Caco-2 (cell line): Measurements from ENCODE around the gene MCOLN3. TPM values are rescaled to one million over a fixed set of nuclear protein-coding genes. Genes with fewer than 3 reads are reported as not detected.

ENCODE experiments used
- BruUV-seq: library from RNA; stranded (reverse); fragments of 400-500 nt; replicated peaks from 2 replicates; lab custom pipeline; 2021; lab: Mats Ljungman, UMichigan
- CTCF ChIA-PET: fragments of 300-600 bp; sonication (Branson Sonifier 250); formaldehyde crosslinking; loops from one replicate; lab custom pipeline; 2022; ENCODE audit warnings: antibody characterized with exemption; lab: Charles Lee
- POLR2A ChIA-PET: fragments of 300-600 bp; sonication (Branson Sonifier 250); formaldehyde crosslinking; loops from one replicate; lab custom pipeline; 2022; ENCODE audit warnings: antibody characterized with exemption; lab: Charles Lee
- DNase-seq, 2 experiments: peaks; one replicate each; pipeline versions ENCODE4 v3.0.0 to v3.0.0-alpha.2; 2020 to 2022
- H3K27me3 ChIP-seq: replicated peaks from 2 replicates; pipeline ENCODE4 v1.6.0; 2011; ENCODE audit warnings: low read length; ENCODE audit not compliant: control insufficient read depth, insufficient read depth
- H3K36me3 ChIP-seq: 2 replicates; pipeline ENCODE4 v1.5.1; 2011; ENCODE audit warnings: low read length; ENCODE audit not compliant: control insufficient read depth, insufficient read depth
- H3K4me1 ChIP-seq: fragments of 250-450 bp; sonication (Bioruptor Pico); 2 replicates; pipeline ENCODE4 v1.5.1; 2020; ENCODE audit warnings: mild to moderate bottlenecking
- H3K4me3 ChIP-seq: 2 replicates; pipeline ENCODE4 v1.5.1; 2011; ENCODE audit warnings: low read depth, mild to moderate bottlenecking, control low read depth, low read length
- H3K9me3 ChIP-seq: fragments of 250-450 bp; sonication (Bioruptor Pico); 2 replicates; pipeline ENCODE4 v1.5.1; 2020; ENCODE audit warnings: mild to moderate bottlenecking, moderate library complexity
- H3K27ac Mint-ChIP-seq: one replicate; pipeline ENCODE4 v1.8.0; 2022; ENCODE audit warnings: mixed read lengths; ENCODE audit not compliant: unreplicated experiment
- H3K27me3 Mint-ChIP-seq: one replicate; pipeline ENCODE4 v1.8.0; 2022; ENCODE audit warnings: mixed read lengths; ENCODE audit not compliant: insufficient read depth, unreplicated experiment
- H3K36me3 Mint-ChIP-seq: one replicate; pipeline ENCODE4 v1.8.0; 2022; ENCODE audit warnings: mild to moderate bottlenecking, mixed read lengths; ENCODE audit not compliant: insufficient read depth, unreplicated experiment
- H3K4me1 Mint-ChIP-seq: one replicate; pipeline ENCODE4 v1.8.0; 2022; ENCODE audit warnings: low read depth, mixed read lengths; ENCODE audit not compliant: unreplicated experiment
- H3K4me3 Mint-ChIP-seq: one replicate; pipeline ENCODE4 v1.8.0; 2022; ENCODE audit warnings: mild to moderate bottlenecking, moderate library complexity, mixed read lengths; ENCODE audit not compliant: unreplicated experiment
- H3K9me3 Mint-ChIP-seq: one replicate; pipeline ENCODE4 v1.8.0; 2022; ENCODE audit warnings: mixed read lengths; ENCODE audit not compliant: unreplicated experiment
- intact Hi-C: fragments of 100-400 bp; cut with micrococcal nuclease; formaldehyde crosslinking; loops from one replicate; pipeline ENCODE4 v1.10.0; 2022; ENCODE audit not compliant: unreplicated experiment
- total RNA-seq: library from RNA; stranded (reverse); gene quantifications from 2 replicates; pipeline ENCODE4 v1.2.3, GENCODE V29; 2022
- TF ChIP-seq, protein P1 (sequence below), 2 experiments: fragments of 200-600 bp in 1 of 2; IDR thresholded peaks; 1 replicate in 1 of 2; 2 replicates in 1 of 2; pipeline versions ENCODE4 v1.5.1 to v1.8.0; 2011 to 2022; ENCODE audit warnings: antibody characterized with exemption in 1 of 2, control low read depth in 1 of 2, inconsistent platforms in 1 of 2, low read depth in 1 of 2, low read length in 1 of 2, mild to moderate bottlenecking in 1 of 2, moderate library complexity in 1 of 2; ENCODE audit not compliant: insufficient read depth in 1 of 2, severe bottlenecking in 1 of 2, unreplicated experiment in 1 of 2

The MCOLN3 gene
- total RNA-seq, 1 experiment from 2014 or later: 2.5 TPM

DNA sequence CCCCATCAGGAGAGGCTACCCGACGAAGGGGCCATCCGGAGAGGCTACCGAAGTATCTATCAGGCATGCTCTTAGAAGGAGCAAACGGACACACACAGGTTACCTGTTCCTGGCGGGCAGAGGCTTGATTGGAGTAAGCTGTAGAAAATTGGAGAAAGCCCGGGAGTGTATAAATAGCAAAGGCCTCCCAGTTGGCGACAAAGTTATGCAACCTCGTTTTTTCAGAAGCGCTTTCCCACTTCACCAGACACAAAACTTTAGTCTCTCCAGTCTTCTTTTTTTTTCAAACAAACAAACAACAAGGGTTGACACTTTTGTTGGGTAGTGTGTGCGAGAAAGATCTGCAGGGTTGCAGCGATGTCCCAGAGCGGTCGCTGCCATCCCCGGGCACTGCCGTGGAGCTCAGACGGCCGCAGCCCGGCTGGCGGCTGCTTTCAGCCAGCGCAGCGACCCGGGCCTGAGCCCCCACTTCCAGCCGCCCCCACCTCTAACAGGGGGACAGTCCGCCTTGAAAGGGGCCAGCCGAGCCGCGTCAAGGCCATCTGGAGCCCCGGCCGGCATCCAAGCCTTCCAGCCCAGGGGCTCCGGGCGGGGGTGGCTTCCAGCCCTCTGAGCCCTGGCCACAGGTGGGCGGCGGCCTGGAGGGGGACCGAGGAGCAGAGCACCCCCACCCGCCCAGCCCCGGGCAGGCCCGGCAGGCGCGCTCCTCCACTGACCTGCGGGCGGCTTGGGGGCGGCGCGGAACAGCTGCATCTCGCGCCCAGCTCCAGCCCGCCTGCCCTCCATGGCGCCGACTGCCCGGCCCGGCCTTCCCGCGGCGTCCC, 616 bp downstream of the MCOLN3 start:
- BruUV-seq: no TSS peak
- H3K9me3 Mint-ChIP-seq: no peaks in the 10 kb centered on the region
- CTCF ChIA-PET: interaction anchor here (1.4 kb wide), 1 partner anchor 103 kb away, joined by 5 read pairs; no protein-coding TSS in a partner anchor

DNA sequence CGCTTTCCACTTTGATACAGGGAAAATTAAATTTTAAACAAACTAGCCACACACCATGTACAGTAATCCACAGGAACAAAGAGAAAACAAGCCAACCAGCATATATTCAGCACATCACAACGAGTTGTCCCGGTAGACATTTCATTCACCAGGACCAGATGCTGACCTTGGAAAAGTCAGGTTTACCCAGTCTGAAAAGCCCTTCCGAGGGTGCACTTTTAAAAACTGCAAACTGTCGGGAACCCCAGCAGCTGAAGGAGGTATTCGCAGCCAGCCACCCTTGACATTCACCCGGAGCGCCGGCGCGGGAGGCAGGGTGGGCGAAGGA, 1.2 kb downstream of the MCOLN3 start:
- no peak overlapping the region for H3K27ac Mint-ChIP-seq
- intact Hi-C loops: no loop called here
- no peak overlapping the region for H3K4me3 ChIP-seq

More for the DNA sequence above, 616 bp downstream of the MCOLN3 start:
- DNase-seq: peak in 1 of 2 experiments; percentile 30
- peaks cover 6% of the 10 kb centered on the region for H3K4me1 Mint-ChIP-seq
- peaks cover 6% of the 10 kb centered on the region for H3K27me3 Mint-ChIP-seq
- intact Hi-C loops: no loop called here
- H3K36me3 Mint-ChIP-seq: no peaks in the 10 kb centered on the region
- Histone ChIP-seq H3K36me3 (no peaks in the 10 kb centered on the region), H3K9me3 (no peaks in the 10 kb centered on the region), H3K27me3 (no peaks in the 10 kb centered on the region), H3K4me3 (peak overlapping the region; percentile 42), H3K4me1 (no peaks in the 10 kb centered on the region)
- no peak overlapping the region for H3K27ac Mint-ChIP-seq
- TF ChIP-seq, protein P1, sequence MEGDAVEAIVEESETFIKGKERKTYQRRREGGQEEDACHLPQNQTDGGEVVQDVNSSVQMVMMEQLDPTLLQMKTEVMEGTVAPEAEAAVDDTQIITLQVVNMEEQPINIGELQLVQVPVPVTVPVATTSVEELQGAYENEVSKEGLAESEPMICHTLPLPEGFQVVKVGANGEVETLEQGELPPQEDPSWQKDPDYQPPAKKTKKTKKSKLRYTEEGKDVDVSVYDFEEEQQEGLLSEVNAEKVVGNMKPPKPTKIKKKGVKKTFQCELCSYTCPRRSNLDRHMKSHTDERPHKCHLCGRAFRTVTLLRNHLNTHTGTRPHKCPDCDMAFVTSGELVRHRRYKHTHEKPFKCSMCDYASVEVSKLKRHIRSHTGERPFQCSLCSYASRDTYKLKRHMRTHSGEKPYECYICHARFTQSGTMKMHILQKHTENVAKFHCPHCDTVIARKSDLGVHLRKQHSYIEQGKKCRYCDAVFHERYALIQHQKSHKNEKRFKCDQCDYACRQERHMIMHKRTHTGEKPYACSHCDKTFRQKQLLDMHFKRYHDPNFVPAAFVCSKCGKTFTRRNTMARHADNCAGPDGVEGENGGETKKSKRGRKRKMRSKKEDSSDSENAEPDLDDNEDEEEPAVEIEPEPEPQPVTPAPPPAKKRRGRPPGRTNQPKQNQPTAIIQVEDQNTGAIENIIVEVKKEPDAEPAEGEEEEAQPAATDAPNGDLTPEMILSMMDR (IDR thresholded peaks at IDR 0.05; ENCODE audit: insufficient read depth in 1 of 2, low read depth in 1 of 2, low read length in 1 of 2, severe bottlenecking in 1 of 2, unreplicated experiment in 1 of 2): no peak
- POLR2A ChIA-PET: no interaction called here
- no peak overlapping the region for H3K4me3 Mint-ChIP-seq

DNA sequence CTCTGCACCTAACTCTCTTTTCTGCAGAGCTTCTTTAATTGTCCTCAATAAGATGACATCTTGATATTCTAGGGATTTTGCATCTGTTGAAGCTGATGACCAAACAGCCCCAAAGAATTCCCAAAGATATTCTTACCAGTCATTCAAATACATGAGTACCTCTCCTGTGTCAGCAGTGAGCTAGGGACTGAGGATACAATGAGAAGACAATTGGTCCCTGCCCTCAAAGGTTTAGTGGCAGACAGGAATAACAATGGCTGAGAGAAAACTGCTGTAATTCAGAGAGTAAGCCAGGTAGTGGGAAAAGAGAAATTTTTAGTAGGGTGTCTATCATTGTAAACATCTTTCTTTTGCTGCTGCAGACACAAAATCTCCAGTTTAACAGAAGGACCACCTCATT, 5.9 kb downstream of the MCOLN3 start:
- BruUV-seq: no TSS peak
- ChIA-PET CTCF (no interaction called here), POLR2A (no interaction called here)

More for the DNA sequence above, 1.2 kb downstream of the MCOLN3 start:
- H3K36me3 ChIP-seq: no peaks in the 10 kb centered on the region
- no peaks in the 10 kb centered on the region for H3K27me3 ChIP-seq
- no peaks in the 10 kb centered on the region for H3K36me3 Mint-ChIP-seq
- H3K9me3 ChIP-seq: no peaks in the 10 kb centered on the region
- CTCF ChIA-PET: no interaction called here
- POLR2A ChIA-PET: no interaction called here
- TF ChIP-seq, protein P1 (IDR thresholded peaks at IDR 0.05; ENCODE audit: insufficient read depth in 1 of 2, low read depth in 1 of 2, low read length in 1 of 2, severe bottlenecking in 1 of 2, unreplicated experiment in 1 of 2): no peak
- H3K4me1 ChIP-seq: no peaks in the 10 kb centered on the region
- no peaks in the 10 kb centered on the region for H3K9me3 Mint-ChIP-seq
- no peak overlapping the region for H3K4me3 Mint-ChIP-seq
- H3K4me1 Mint-ChIP-seq: peaks cover 6% of the 10 kb centered on the region
- peaks cover 6% of the 10 kb centered on the region for H3K27me3 Mint-ChIP-seq
- no TSS peak for BruUV-seq
- DNase-seq: no peak

More for the DNA sequence above, 5.9 kb downstream of the MCOLN3 start:
- H3K36me3 ChIP-seq: no peaks in the 10 kb centered on the region
- no peaks in the 10 kb centered on the region for H3K4me1 Mint-ChIP-seq
- no peak overlapping the region for H3K4me3 Mint-ChIP-seq
- no peak for DNase-seq
- H3K27me3 Mint-ChIP-seq: peaks cover 2% of the 10 kb centered on the region
- TF ChIP-seq, protein P1 (IDR thresholded peaks at IDR 0.05; ENCODE audit: insufficient read depth in 1 of 2, low read depth in 1 of 2, low read length in 1 of 2, severe bottlenecking in 1 of 2, unreplicated experiment in 1 of 2): no peak
- no peaks in the 10 kb centered on the region for H3K4me1 ChIP-seq
- H3K4me3 ChIP-seq: no peak overlapping the region
- H3K9me3 Mint-ChIP-seq: no peaks in the 10 kb centered on the region
- intact Hi-C loops: no loop called here
- no peak overlapping the region for H3K27ac Mint-ChIP-seq
- no peaks in the 10 kb centered on the region for H3K36me3 Mint-ChIP-seq
- H3K27me3 ChIP-seq: no peaks in the 10 kb centered on the region
- no peaks in the 10 kb centered on the region for H3K9me3 ChIP-seq
